ENCODE results near the gene ST3GAL3. TPM values are rescaled to one million over a fixed set of nuclear protein-coding genes. Genes with fewer than 3 reads are reported as not detected.

The ST3GAL3 gene
- total RNA-seq, 1 donor from 2014 or later, result 15.2 TPM

- TF ChIP-seq, protein P1, sequence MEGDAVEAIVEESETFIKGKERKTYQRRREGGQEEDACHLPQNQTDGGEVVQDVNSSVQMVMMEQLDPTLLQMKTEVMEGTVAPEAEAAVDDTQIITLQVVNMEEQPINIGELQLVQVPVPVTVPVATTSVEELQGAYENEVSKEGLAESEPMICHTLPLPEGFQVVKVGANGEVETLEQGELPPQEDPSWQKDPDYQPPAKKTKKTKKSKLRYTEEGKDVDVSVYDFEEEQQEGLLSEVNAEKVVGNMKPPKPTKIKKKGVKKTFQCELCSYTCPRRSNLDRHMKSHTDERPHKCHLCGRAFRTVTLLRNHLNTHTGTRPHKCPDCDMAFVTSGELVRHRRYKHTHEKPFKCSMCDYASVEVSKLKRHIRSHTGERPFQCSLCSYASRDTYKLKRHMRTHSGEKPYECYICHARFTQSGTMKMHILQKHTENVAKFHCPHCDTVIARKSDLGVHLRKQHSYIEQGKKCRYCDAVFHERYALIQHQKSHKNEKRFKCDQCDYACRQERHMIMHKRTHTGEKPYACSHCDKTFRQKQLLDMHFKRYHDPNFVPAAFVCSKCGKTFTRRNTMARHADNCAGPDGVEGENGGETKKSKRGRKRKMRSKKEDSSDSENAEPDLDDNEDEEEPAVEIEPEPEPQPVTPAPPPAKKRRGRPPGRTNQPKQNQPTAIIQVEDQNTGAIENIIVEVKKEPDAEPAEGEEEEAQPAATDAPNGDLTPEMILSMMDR (IDR thresholded peaks at IDR 0.05), result no peak
- H3K27me3 Mint-ChIP-seq (ENCODE audit: low read depth), result no peaks in the 10 kb centered on the region
- H3K9me3 Mint-ChIP-seq (ENCODE audit: low read depth), result no peaks in the 10 kb centered on the region
- H3K4me1 Mint-ChIP-seq (ENCODE audit: low read depth), result no peaks in the 10 kb centered on the region
- H3K4me3 Mint-ChIP-seq (ENCODE audit: unreplicated experiment), result no peak overlapping the region
- no peak for DNase-seq (ENCODE audit: low spot score)
- no peak overlapping the region for H3K27ac Mint-ChIP-seq (ENCODE audit: unreplicated experiment)
- no peaks in the 10 kb centered on the region for H3K36me3 Mint-ChIP-seq (ENCODE audit: low read depth)
Observed at GRCh38 chr1:43743206-43743605, 35.9 kb downstream of the ST3GAL3 start.

DNA sequence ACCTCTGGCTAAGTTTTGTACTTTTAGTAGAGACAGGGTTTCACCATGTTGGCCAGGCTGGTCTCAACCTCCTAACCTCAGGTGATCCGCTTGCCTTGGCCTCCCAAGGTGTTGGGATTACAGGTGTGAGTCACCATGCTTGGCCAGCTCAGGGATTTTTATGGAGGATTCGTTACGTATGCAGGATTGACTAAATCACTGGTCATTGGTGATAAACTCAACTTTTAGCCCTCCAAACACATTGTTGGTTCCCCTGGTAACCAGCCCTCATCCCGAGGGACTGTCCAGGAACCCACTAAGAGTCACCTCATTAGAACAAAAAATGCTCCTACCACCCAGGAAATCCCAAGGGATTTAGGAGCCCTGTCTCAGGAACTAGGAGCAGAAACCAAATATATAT is 40.4 kb downstream of the ST3GAL3 start:
- no peaks in the 10 kb centered on the region for H3K4me1 Mint-ChIP-seq (ENCODE audit: low read depth)

GRCh38 chr1:43750083-43750482 is 42.7 kb downstream of the ST3GAL3 start:
- Mint-ChIP-seq H3K27me3 (ENCODE audit: low read depth) (no peaks in the 10 kb centered on the region), H3K4me1 (ENCODE audit: low read depth) (no peaks in the 10 kb centered on the region), H3K27ac (ENCODE audit: unreplicated experiment) (no peak overlapping the region), H3K36me3 (ENCODE audit: low read depth) (peaks cover 1% of the 10 kb centered on the region), H3K9me3 (ENCODE audit: low read depth) (peaks cover 6% of the 10 kb centered on the region), H3K4me3 (ENCODE audit: unreplicated experiment) (no peak overlapping the region)
- TF ChIP-seq, protein P1 (IDR thresholded peaks at IDR 0.05), result no peak
- no peak for DNase-seq (ENCODE audit: low spot score)

More for the DNA sequence above, 40.4 kb downstream of the ST3GAL3 start:
- no peak overlapping the region for H3K27ac Mint-ChIP-seq (ENCODE audit: unreplicated experiment)
- no peak for DNase-seq (ENCODE audit: low spot score)
- no peaks in the 10 kb centered on the region for H3K27me3 Mint-ChIP-seq (ENCODE audit: low read depth)
- TF ChIP-seq, protein P1 (IDR thresholded peaks at IDR 0.05), result no peak
- peaks cover 1% of the 10 kb centered on the region for H3K36me3 Mint-ChIP-seq (ENCODE audit: low read depth)
- peaks cover 6% of the 10 kb centered on the region for H3K9me3 Mint-ChIP-seq (ENCODE audit: low read depth)
- no peak overlapping the region for H3K4me3 Mint-ChIP-seq (ENCODE audit: unreplicated experiment)

- no peak for DNase-seq (ENCODE audit: low spot score)
- Mint-ChIP-seq H3K27ac (ENCODE audit: unreplicated experiment) (no peak overlapping the region), H3K4me3 (ENCODE audit: unreplicated experiment) (no peak overlapping the region), H3K4me1 (ENCODE audit: low read depth) (no peaks in the 10 kb centered on the region), H3K36me3 (ENCODE audit: low read depth) (peaks cover 1% of the 10 kb centered on the region), H3K27me3 (ENCODE audit: low read depth) (no peaks in the 10 kb centered on the region), H3K9me3 (ENCODE audit: low read depth) (peaks cover 6% of the 10 kb centered on the region)
- TF ChIP-seq, protein P1 (IDR thresholded peaks at IDR 0.05), result no peak
Observed at GRCh38 chr1:43753422-43753821, 46.1 kb downstream of the ST3GAL3 start.

GRCh38 chr1:43754892-43755291 is 47.6 kb downstream of the ST3GAL3 start:
- no peaks in the 10 kb centered on the region for H3K9me3 Mint-ChIP-seq (ENCODE audit: low read depth)
- no peak overlapping the region for H3K4me3 Mint-ChIP-seq (ENCODE audit: unreplicated experiment)
- H3K36me3 Mint-ChIP-seq (ENCODE audit: low read depth), result peaks cover 1% of the 10 kb centered on the region
- TF ChIP-seq, protein P1 (IDR thresholded peaks at IDR 0.05), result no peak
- H3K27ac Mint-ChIP-seq (ENCODE audit: unreplicated experiment), result no peak overlapping the region
- no peaks in the 10 kb centered on the region for H3K27me3 Mint-ChIP-seq (ENCODE audit: low read depth)
- no peak for DNase-seq (ENCODE audit: low spot score)
- no peaks in the 10 kb centered on the region for H3K4me1 Mint-ChIP-seq (ENCODE audit: low read depth)
